ENCODE data around the gene MATK.

- TF ChIP-seq CTCF (IDR thresholded peaks at IDR 0.05) (no peak), POLR2A (IDR thresholded peaks at IDR 0.05) (no peak)
Observed at GRCh38 chr19:3765121-3765520, 21.1 kb downstream of the MATK start.
